ENCODE measurements around the gene FAR1.

GRCh38 chr11:13761250-13761649 lies 92.8 kb downstream of the FAR1 start:
- no peak for TF ChIP-seq CTCF (IDR thresholded peaks at IDR 0.05)
- no peak for TF ChIP-seq POLR2AphosphoS5 (IDR thresholded peaks at IDR 0.05)
- TF ChIP-seq POLR2A (IDR thresholded peaks at IDR 0.05) = no peak
